Cardiac muscle cell (in vitro differentiated cells and primary cell): Measurements from ENCODE around the gene HPRT1. TPM values are rescaled to one million over a fixed set of nuclear protein-coding genes. Genes with fewer than 3 reads are reported as not detected.

Experiments used
- DNase-seq, 2 donors: peaks; one replicate each; pipeline versions ENCODE4 v3.0.0 to v3.0.0-alpha.2; 2010 to 2017; ENCODE audit warnings: low read depth in 1 of 2, low spot score in 1 of 2
- H3K27ac ChIP-seq: fragments of 200-600 bp; sonication (generic); 2 replicates; pipeline ENCODE4 v1.5.1; 2016
- H3K27me3 ChIP-seq: fragments of 200-600 bp; sonication (generic); 2 replicates; pipeline ENCODE4 v1.6.0; 2016; ENCODE audit warnings: control low read depth
- H3K36me3 ChIP-seq: fragments of 200-600 bp; sonication (generic); 2 replicates; pipeline ENCODE4 v1.5.1; 2016; ENCODE audit warnings: control low read depth
- H3K4me1 ChIP-seq: fragments of 200-600 bp; sonication (generic); 2 replicates; pipeline ENCODE4 v1.8.1; 2017; ENCODE audit warnings: low read depth, mild to moderate bottlenecking, mixed run types
- H3K4me3 ChIP-seq: fragments of 200-600 bp; sonication (generic); 2 replicates; pipeline ENCODE4 v1.5.1; 2016; ENCODE audit warnings: mild to moderate bottlenecking
- H3K9me3 ChIP-seq: fragments of 200-600 bp; sonication (generic); 2 replicates; pipeline ENCODE4 v1.5.1; 2017; ENCODE audit warnings: low read depth, mild to moderate bottlenecking, control low read depth
- polyA plus RNA-seq: library from polyadenylated mRNA; unstranded; fragments of >200 nt; fragmentation: Nextera tagmentation; extraction: Ambion mirVana; gene quantifications from 2 replicates; pipeline ENCODE4 v1.2.1, GENCODE V29; 2016
- total RNA-seq: library from RNA; depleted of rRNA; stranded (reverse); fragments of >200 nt; gene quantifications from 2 replicates; pipeline ENCODE4 v1.2.3, GENCODE V29; 2016
- TF ChIP-seq, protein P1 (sequence below): IDR thresholded peaks from 2 replicates; pipeline ENCODE4 v1.5.1; 2012; ENCODE audit warnings: low read depth, mild to moderate bottlenecking, low read length

The HPRT1 gene
- total and polyA plus RNA-seq, 2 experiments from 2014 or later: 7.0 to 73.9 TPM

DNA sequence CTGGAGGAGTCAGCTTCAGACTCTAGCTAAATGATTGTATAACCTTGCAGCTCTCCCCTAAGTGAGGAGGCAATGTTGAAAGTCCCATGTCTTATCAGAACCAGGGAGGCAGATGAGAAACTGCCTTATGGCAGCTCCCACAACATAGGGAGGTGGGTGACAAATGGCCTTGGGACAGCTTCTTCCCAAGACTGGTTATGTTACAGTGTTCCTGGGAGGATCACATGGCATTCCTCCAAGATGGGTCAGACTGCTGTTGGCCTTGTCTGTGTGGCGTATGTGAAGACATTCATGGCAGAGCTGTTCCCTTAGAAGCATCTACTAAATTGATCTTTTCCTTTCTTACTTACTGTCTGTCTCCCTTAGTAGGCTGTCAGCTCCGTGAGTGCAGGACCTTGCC lies 42.0 kb downstream of the HPRT1 start:
- H3K36me3 ChIP-seq: peaks cover 25% of the 10 kb centered on the region
- H3K4me3 ChIP-seq: no peak overlapping the region
- no peaks in the 10 kb centered on the region for H3K27me3 ChIP-seq
- H3K4me1 ChIP-seq: no peaks in the 10 kb centered on the region
- TF ChIP-seq, protein P1, sequence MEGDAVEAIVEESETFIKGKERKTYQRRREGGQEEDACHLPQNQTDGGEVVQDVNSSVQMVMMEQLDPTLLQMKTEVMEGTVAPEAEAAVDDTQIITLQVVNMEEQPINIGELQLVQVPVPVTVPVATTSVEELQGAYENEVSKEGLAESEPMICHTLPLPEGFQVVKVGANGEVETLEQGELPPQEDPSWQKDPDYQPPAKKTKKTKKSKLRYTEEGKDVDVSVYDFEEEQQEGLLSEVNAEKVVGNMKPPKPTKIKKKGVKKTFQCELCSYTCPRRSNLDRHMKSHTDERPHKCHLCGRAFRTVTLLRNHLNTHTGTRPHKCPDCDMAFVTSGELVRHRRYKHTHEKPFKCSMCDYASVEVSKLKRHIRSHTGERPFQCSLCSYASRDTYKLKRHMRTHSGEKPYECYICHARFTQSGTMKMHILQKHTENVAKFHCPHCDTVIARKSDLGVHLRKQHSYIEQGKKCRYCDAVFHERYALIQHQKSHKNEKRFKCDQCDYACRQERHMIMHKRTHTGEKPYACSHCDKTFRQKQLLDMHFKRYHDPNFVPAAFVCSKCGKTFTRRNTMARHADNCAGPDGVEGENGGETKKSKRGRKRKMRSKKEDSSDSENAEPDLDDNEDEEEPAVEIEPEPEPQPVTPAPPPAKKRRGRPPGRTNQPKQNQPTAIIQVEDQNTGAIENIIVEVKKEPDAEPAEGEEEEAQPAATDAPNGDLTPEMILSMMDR: no peak
- H3K9me3 ChIP-seq: no peaks in the 10 kb centered on the region
- no peak for DNase-seq
- no peak overlapping the region for H3K27ac ChIP-seq

DNA sequence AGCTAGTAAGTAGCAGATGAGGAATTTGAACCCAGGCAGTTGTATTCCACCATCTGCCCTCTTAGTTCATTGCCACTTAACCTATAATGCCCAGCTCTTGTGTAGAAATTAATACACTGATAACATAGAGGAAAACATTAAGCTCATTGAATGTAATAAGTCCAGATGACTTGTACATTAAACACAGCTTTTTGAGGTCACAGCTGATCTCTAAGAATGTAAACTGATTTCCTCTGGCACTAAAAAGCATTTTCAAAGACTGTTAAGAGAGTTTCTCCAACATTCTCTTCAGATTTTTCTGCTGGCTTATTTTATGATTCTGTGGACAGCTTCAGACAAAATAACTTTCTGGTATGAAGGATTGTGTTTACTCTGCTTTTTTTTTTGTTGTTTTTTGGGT lies 42.7 kb downstream of the HPRT1 start:
- H3K27ac ChIP-seq: no peak overlapping the region
- TF ChIP-seq, protein P1: no peak
- no peaks in the 10 kb centered on the region for H3K27me3 ChIP-seq
- no peak for DNase-seq
- H3K4me1 ChIP-seq: no peaks in the 10 kb centered on the region
- H3K36me3 ChIP-seq: peaks cover 25% of the 10 kb centered on the region
- no peaks in the 10 kb centered on the region for H3K9me3 ChIP-seq
- no peak overlapping the region for H3K4me3 ChIP-seq

DNA sequence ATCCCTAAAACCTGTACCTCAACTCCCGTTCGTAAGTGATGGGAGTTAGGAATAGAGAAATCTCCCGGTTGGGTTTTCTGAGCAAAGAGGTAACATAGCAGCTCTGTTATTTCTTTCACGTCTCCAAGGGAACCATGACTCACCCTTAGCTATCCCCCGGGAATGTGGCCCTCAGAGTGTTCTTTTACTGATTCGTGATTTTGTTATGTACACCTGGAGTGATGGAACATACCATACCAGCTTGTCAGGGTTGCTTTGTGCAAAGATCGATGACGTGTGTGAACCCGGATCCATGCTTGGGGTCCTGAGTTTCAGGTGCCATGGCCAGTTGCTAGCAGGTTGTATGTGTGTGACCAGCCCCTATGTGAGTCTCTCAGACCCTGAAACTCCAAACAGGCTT lies 52.6 kb downstream of the HPRT1 start:
- peak in 1 of 2 donors; percentile 68 for DNase-seq
- Histone ChIP-seq H3K27ac (no peak overlapping the region), H3K9me3 (no peaks in the 10 kb centered on the region), H3K36me3 (peaks cover 2% of the 10 kb centered on the region), H3K4me3 (no peak overlapping the region), H3K4me1 (no peaks in the 10 kb centered on the region), H3K27me3 (no peaks in the 10 kb centered on the region)
- TF ChIP-seq, protein P1: no peak

DNA sequence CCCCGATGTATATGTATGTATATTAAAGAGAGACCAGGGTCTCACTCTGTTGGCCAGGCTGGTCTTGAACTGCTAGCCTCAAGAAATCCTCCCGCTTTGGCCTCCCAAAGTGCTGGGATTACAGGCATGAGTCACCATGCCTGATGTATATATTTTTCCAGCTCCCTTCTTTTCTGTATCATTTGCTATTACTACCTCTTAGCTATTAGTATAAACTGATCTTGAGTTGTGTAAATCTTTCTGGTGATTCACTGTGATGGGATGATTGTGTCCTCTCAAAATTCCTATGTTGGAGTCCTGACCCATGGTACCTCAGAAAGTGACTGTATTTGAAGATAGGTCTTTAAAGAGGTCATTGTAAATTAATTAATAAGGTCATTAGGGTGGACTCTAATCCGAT lies 53.1 kb downstream of the HPRT1 start:
- Histone ChIP-seq H3K27me3 (no peaks in the 10 kb centered on the region), H3K4me3 (no peak overlapping the region), H3K36me3 (peaks cover 2% of the 10 kb centered on the region), H3K9me3 (no peaks in the 10 kb centered on the region), H3K27ac (no peak overlapping the region), H3K4me1 (no peaks in the 10 kb centered on the region)
- TF ChIP-seq, protein P1: no peak
- no peak for DNase-seq

DNA sequence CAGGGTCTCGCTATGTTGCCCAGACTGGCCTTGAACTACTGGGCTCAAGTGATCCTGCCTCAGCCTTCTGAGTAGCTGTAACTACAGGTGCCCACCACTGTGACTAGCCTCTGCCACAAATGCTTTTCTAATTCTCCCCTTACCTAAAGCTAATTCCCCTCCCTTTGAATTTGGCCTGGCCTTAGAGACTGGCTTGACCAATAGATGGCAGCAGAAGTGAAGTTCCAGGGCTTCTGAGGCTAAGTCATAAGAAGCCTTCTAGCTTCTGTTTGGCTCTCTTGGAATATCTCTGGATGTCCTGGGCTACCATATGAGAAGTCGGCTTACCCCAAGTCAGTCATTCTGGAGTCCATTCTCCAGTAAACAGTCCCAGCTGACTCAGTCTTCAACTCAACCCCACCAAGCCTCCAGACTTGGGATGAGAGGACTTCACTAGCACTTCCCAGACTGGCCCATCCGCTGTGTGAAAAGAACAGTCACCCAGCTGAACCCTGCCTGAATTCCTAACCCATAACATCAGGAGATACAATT lies 61.0 kb downstream of the HPRT1 start:
- peak; percentile 79 to 80 for DNase-seq
- Histone ChIP-seq H3K36me3 (no peaks in the 10 kb centered on the region), H3K4me3 (no peak overlapping the region), H3K27me3 (no peaks in the 10 kb centered on the region), H3K4me1 (no peaks in the 10 kb centered on the region), H3K9me3 (no peaks in the 10 kb centered on the region), H3K27ac (no peak overlapping the region)
- TF ChIP-seq, protein P1: peak; percentile 58
